ENCODE measurements around the gene CPLANE1.
"Not testable (repeated sequence)": the region's sequence is repeated elsewhere in the genome, so short reads cannot be mapped to it uniquely, and the experiment has no call there.

DNA sequence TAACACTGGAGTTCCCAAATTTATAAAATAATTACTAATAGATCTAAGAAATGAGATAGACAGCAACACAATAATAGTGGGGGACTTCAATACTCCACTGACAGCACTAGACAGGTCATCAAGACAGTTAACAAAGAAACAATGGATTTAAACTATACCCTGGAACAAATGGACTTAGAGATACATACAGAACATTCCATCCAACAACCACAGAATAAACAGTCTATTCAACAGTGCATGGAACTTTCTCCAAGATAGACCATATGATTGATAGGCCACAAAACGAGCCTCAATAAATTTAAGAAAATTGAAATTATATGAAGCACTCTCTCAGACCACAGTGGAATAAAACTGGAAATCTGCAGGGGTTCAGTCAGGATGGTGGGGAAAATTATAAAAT lies 163.2 kb downstream of the CPLANE1 start:
- TF ChIP-seq EZH2 (IDR thresholded peaks at IDR 0.05; ENCODE audit: borderline replicate concordance, low read length) = not testable (repeated sequence)
- TF ChIP-seq, protein P1, sequence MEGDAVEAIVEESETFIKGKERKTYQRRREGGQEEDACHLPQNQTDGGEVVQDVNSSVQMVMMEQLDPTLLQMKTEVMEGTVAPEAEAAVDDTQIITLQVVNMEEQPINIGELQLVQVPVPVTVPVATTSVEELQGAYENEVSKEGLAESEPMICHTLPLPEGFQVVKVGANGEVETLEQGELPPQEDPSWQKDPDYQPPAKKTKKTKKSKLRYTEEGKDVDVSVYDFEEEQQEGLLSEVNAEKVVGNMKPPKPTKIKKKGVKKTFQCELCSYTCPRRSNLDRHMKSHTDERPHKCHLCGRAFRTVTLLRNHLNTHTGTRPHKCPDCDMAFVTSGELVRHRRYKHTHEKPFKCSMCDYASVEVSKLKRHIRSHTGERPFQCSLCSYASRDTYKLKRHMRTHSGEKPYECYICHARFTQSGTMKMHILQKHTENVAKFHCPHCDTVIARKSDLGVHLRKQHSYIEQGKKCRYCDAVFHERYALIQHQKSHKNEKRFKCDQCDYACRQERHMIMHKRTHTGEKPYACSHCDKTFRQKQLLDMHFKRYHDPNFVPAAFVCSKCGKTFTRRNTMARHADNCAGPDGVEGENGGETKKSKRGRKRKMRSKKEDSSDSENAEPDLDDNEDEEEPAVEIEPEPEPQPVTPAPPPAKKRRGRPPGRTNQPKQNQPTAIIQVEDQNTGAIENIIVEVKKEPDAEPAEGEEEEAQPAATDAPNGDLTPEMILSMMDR (IDR thresholded peaks at IDR 0.05; ENCODE audit: low read length) = not testable (repeated sequence)

Measured in OCI-LY1 (cell line).